ENCODE measurements around the gene ATG14.

DNA sequence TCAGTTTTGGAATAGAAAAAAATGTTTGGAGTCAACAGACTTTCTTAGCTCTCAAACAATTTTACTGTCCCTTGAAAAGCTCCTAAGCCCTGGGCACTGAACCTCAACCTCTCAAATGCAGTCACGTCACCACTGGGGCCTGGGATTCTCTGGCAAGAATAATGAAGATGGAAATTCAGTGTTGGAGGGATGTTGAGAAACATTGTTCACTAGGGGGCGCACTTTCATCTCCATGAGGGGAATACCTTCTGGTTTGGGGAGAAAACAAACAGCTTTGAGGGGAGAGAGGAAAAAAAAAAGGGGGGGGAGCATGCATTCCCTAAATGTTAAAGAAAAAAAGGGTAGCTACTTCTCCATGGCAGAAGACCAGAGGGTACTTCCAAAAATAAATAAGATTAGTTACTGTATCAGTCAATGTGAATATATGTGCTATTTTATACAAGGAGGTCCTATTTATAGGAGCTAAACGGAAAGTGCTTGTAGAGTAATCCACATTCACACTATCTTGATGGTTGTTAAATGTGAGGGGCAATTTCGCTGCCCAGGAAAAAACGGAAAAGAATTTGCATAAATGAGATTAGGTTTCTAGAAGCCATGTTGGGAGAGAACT is 34.6 kb upstream of the ATG14 start:
- TF ChIP-seq, protein P1, sequence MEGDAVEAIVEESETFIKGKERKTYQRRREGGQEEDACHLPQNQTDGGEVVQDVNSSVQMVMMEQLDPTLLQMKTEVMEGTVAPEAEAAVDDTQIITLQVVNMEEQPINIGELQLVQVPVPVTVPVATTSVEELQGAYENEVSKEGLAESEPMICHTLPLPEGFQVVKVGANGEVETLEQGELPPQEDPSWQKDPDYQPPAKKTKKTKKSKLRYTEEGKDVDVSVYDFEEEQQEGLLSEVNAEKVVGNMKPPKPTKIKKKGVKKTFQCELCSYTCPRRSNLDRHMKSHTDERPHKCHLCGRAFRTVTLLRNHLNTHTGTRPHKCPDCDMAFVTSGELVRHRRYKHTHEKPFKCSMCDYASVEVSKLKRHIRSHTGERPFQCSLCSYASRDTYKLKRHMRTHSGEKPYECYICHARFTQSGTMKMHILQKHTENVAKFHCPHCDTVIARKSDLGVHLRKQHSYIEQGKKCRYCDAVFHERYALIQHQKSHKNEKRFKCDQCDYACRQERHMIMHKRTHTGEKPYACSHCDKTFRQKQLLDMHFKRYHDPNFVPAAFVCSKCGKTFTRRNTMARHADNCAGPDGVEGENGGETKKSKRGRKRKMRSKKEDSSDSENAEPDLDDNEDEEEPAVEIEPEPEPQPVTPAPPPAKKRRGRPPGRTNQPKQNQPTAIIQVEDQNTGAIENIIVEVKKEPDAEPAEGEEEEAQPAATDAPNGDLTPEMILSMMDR (IDR thresholded peaks at IDR 0.05) = peak; percentile 91
- no peak for TF ChIP-seq EZH2 (IDR thresholded peaks at IDR 0.05)
- no peak for TF ChIP-seq EZH2phosphoT487 (IDR thresholded peaks at IDR 0.05)
